H4 (cell line): ENCODE data around the gene ZBED3. TPM values are rescaled to one million over a fixed set of nuclear protein-coding genes. Genes with fewer than 3 reads are reported as not detected.

Experiments used
- DNase-seq: peaks from one replicate; pipeline ENCODE4 v3.0.0-alpha.2; 2015; ENCODE audit warnings: low spot score
- total RNA-seq: library from RNA; depleted of rRNA; stranded (reverse); fragments of >200 nt; shearing (Covaris generic); gene quantifications from 2 replicates; pipeline ENCODE4 v1.2.3, GENCODE V29; 2014

Gene ZBED3
- total RNA-seq, 1 experiment from 2014 or later: 1.3 TPM

DNA sequence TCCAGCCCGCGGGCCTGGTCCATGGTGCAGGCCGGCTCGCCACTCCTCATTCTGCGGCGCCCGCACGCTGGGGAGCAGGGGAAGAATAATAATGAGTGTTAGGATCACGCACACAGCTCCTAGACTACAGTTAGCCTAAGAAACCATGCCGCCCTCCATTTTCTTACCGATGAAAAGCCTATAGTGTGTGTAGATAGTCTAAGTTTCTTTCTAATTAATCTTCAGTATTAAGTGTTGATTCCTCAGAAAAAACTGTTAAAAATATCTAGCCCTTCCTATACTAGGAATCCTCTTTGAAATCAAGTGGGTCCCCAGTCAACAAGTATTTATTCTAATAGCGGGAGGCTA is 9.3 kb downstream of the ZBED3 start:
- no peak for DNase-seq

DNA sequence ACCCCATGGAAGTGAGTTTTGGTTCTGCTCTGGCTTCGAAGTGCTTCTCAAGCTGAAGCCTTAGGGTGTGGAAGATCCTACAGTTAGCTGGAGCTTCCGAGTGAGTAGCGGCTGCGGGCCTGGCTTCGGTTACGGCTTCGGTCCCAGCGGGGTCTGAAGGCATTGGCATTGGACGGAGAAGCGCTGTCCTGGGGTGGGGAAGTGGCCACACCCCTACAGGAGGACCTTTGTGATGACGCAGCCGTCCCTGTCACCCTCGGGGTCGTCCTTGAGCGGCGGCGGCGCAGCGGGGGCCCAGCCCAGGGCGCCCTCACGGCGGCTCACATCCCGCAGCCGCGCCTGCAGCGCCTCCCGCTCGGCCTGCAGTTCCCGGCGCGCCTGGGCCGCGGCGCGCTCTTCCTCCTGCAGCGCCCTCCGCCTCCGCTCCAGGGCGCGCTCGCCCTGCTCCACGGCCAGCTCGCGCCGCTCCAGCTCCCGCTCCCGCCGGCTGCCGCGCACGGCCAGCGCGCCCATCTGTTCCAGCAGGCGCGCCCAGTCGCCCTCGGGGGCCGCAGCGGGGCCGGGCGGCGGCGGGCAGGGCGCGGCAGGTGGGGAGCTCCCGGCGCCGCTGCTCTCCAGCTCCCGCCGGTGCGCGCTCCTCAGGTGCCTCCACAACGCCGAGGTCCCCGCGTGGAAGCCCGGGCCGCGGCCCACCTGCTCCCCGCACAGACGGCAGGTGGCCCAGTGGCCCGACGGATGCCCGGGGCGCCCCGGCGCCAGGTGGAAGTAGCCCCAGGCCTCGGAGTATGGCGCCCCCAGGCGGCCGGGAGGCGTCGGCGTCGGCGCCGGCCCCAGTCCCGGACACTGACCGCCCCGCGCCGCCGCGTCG is 9.9 kb downstream of the ZBED3 start:
- DNase-seq: no peak

DNA sequence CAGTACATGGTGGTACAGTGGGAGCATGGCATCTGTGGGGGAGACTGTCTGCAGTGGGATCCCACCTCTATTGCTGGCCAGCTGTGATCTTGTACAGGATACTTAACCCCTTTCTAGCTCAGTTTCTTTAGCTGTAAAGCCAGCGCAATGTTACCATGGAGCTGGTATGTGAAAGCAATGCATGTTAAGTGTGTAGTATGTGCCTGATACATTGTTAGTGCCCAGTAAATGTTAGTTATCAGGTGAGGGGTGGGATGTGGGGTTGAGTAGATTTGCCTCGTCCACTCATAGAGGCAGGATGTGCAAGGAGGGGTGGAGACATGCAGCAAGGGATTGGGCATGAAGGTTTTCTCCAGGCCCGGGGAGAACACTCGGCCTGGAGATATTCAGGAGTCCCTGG is 12.3 kb downstream of the ZBED3 start:
- DNase-seq: no peak

DNA sequence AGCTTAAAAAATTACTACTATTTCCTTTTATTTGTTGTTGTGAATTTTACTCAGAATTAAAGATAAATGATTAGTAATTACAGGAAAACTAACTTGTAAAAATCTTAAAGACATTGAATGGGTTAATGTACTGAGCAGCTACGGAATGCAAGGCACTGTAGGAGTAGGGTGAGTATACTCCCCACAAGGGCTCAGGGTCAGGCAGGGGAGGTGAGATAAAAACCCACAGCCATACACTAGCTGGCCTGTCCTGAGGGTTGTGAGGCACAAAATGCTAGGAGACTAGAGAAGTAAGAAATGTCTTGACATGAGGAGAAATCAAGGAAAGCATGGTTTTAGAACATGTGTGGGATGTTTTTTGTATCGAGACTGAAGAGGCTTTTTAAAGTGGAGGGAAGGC is 13.4 kb downstream of the ZBED3 start:
- no peak for DNase-seq

DNA sequence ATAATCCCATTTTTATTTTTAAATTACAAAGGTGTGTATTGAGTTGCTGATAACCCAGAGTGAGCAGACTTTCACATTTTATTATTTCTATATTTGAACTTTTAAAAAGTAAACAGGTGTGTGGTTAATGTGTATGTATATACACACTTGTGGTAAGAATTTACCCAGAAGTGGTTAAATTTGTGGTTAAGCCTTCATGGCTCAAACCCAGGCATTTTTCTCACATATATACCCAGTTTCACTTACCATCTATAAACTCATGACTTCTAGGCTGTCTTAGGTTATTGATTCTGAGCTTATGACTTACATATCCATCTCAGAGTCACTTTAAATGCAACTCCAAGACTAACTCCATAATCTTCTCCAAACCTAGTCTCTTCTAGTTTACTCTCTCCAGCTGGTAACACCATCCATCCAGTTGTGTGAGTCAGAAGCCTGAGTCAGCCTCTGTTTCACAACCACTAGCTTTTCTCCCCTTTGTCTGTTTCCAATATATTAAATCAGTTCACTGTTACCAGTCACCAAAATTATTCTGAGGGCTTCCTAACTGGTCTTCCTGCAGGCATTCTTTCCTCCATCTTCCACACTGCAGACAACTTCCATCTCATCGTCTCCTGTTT is 20.2 kb downstream of the ZBED3 start:
- no peak for DNase-seq

DNA sequence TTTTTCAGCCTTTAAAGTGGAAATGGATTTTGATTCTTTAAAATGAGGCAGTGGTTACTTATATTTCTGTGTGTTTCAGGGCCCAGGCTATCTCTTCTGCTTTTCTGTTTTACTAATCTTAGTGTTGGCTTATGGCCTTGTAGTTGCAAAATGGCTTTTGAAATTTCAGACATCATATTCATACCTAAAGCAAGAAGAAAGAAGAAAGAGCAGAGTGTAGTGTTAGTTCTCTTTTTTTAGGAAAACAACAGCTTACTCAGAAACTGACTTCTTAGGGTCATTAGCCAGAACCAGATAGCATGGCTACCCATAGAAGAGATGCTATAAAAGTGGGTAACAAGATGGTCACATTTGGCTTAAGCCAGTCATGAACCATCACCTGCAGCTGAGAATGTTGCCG is 20.9 kb downstream of the ZBED3 start:
- no peak for DNase-seq

DNA sequence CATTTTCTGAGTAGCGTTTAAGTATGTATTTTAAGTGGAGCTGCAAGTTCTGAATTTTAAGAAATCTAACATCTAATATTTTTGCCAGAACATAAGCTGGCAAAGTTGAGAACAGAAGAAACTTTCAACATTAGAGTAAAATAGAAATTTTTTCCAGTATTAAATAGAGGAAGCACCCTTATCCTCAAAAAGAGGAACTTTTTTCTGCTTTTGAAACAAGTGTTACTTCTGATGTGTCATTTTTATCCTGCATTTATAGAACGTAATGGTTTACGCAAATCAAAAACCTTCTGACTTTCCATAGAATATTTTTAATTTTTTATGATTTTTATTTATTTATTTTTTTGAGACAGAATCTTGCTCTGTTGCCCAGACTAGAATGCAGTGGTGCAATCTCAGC is 21.8 kb downstream of the ZBED3 start:
- no peak for DNase-seq

DNA sequence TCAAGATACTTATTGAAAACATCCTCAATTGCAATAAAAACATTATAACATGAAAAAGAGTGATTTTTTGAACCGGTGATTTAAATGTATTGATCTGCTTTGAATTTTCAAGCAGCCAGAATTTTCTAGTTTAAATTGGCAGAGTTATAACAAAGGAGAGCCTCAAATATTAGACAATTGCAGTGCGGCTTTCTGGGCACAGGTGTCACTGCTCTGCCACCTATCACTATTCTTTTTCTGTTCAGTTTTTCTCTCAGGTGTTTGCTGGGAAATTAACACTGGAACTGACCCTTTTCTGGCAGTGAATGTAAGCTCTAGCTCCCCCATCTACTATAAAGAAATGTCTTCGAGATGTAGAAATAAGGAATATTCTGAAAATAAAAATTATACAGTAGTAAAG is 23.0 kb downstream of the ZBED3 start:
- no peak for DNase-seq

DNA sequence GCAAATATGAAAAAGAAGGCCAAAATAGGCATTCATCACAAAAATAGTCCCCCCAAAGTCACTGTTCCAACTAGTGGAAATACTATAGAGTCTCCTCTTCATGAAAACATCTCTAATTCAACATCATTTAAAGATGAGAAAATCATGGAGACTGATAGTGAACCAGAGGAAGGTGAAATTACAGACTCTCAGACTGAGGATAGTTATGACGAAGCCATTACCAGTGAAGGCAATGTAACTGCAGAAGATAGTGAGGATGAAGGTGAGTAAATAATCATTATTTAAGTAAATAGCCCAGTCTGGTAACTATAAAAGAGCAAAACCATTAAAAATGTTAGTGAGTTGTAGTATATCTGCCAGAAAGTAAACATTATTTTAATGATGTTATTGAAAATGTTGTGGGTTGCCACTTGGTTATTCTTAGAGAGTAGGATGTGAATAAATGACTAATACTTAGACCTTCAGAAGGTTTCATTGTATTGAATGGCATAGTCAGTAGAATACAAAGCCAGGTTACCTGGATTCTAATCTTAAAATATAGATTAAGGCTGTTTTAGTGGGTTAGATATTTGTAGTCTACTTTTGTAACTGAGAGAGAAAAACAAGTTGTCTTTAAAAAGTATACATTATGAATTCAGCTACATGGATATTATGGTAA is 40.5 kb downstream of the ZBED3 start:
- DNase-seq: no peak

DNA sequence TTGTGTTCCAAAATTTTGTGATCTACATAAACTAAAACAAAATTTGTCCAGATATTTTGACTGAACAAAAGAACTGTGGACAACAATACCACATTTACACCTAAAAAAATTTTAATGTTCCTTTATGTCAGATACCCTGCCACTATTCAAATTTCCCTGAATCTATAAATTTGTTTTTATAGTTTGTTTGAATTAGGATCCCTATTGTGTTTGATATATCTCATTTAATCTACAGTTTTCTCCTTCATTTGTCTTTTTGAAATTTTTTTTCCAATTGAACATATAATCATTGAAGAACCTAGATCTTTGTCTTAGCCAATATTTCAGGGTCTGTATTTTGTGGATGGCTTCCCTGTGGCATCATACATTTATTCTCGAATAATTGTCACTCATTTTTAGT is 51.1 kb downstream of the ZBED3 start:
- DNase-seq: no peak

DNA sequence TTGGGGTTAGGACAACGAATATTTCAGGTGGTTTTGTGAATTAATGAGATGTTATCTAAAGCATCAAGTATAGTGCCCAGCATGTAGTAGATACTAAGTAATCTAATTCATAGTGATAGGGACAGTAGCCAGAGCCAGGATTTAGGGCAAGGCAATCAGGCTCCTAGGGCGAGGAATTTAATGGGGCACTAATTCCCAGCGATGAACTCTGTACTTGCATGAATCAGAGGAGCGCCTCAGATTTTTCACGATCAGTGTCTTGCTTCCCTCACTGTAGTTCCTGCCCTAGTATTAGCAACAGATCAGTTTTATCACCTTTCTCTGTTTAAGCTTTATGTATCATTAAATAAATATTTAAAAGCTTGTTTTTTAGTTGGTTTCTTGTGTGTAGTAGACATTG is 53.7 kb downstream of the ZBED3 start:
- no peak for DNase-seq

DNA sequence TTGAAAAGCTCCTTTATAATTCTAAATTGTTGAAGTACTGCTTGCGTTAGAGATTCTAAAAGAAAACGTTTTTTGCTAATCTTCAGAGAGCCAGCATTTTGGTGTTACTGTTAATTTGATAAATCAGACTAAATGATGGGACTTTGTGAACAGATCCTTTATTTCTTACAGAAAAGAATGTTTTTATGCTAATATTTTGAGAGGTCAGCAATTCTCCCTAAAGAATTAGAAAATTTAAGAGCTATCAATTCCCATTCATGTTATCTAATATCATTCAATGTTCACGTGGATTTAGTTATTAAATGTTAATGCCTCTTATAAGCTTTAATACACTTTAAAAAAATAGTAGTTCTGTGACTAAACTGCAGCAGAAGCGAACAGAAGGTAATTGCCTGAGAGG is 54.5 kb downstream of the ZBED3 start:
- no peak for DNase-seq

DNA sequence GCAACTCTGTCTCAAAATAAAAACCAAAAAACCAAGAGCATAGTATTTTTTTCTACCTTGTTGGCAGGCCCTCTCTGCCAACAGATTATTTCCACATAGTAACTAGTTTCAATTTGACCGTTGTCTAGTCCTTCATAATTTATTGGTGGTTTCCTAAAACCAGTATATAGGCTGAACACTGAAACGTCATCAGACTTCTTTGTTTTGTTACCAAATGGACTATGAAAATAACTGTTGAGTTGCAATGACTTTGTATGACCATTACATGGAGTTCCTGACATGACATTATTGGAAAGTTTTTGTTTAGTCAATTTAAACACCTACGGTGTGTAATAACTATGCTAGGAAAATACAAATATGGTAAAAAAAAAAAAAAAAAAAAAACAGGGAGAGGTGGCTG is 55.2 kb downstream of the ZBED3 start:
- no peak for DNase-seq

DNA sequence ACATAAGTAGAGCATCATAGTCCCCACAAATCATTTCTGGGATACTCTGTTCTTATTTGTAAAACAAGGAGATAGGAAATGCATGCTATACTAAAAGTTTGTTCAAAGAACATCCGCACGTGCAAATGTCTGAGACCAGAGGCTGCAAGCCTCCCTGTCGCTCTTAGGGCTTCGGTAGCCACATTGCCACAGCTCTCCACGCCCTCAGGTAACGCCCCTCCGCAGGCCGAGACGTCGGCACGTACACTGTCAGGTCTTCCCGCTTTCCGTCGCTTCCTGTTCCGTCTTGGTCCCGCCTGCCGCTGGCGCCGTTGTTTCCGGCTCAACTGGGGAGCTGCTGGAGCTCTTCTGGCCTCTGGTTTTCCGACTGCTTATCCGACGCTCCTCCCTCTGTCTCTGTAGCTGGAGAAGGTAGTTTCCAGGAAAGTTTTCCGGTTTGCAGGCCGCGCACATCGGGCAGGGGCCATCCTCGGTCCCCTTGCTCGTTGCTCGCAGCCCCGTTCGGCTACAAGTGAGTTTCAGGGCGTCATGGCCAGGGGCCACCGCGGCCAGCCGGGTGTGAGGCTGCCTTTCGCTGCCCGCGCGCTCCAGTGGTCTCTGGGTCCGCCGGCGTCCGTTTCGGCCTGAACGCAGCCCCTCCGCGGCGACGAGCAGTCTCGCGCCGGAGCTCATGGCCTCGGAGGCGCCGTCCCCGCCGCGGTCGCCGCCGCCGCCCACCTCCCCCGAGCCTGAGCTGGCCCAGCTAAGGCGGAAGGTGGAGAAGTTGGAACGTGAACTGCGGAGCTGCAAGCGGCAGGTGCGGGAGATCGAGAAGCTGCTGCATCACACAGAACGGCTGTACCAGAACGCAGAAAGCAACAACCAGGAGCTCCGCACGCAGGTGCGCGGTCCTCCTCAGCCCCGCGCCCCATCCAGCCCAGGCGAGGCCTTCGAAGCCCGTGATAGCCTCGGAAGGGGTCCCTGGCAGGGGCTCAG is 56.7 kb downstream of the ZBED3 start, which contains the start of gene AGGF1:
Gene AGGF1 (plus strand): TSS at position 308 of the 975 bp plus-strand sequence. CDS start 363 bp downstream, at position 671.
- peak; percentile 94 for DNase-seq

DNA sequence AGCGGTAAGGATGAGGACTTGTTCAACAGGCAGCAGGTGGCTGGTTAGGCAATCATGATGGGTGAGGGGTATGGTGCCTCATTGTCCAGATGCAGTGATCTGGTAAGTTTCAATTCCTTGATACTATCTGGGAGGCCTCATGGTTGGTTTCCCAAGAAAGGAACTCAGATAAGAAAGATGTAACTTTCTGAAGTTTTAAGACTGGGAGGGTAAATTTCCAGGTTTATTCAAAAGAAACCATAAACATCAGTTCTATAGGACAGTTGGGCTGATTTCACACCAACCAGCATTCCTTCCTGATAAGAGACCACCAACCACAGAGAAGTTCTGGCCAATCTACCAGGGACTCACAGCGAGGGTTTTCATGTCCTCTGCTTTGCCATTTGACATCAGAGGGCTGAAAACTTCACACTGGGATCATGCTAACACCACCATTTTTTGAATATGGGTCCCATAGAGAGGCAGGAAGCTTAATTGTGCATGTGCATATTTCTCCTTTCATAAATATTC is 57.7 kb downstream of the ZBED3 start:
- no peak for DNase-seq

DNA sequence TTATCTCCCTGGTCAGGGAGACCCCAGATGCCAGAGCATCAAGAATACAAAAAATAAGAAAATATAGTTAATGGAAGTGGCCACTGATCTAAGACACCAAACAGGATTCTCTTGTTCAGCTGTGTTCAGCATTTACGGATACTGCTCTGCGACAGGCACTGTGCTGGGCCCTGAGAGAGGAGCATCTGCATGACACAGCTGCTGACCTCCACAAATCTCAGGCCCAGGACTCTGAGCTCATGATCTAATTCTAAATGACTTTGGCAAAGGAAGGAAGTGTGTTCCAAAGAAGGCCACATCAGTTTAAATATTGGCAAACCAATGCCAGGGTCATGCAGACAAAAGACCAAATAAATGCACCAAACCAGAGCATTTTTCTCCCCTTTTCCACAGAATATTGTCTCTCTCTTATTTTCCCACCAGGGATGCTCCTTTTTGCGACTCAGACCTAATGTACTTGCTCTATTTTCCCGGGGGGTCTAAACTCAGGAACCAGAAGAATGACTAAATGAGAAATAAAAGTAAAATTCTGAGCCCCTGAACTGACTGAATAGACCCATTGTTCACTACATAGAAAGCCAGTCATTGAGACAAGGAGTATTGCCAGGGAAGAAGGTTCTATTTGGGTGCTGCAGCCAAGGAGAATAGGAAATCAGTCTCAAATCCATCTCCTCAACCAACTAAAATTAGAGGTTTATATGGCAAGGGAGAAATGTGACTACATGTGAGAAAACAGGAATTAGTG is 58.3 kb downstream of the ZBED3 start:
- DNase-seq: no peak

DNA sequence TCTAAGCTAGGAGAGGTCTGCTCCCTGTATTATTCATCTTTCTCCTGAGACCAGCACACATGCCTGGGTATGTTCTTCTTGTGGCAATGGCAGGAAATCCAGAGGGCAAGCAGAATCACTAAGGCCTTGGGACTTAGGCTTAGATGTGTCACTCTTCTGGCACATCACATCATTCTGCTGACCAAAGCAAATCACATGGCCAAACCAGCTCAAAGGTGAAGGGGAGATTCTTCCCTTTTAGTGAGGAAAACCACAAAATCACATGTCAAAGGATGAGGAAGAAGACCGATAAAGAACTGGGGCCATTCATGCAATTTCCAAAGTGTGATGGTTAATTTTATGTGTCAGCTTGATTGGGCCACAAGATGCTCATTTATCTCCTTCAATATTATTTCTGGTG is 62.6 kb downstream of the ZBED3 start:
- no peak for DNase-seq

DNA sequence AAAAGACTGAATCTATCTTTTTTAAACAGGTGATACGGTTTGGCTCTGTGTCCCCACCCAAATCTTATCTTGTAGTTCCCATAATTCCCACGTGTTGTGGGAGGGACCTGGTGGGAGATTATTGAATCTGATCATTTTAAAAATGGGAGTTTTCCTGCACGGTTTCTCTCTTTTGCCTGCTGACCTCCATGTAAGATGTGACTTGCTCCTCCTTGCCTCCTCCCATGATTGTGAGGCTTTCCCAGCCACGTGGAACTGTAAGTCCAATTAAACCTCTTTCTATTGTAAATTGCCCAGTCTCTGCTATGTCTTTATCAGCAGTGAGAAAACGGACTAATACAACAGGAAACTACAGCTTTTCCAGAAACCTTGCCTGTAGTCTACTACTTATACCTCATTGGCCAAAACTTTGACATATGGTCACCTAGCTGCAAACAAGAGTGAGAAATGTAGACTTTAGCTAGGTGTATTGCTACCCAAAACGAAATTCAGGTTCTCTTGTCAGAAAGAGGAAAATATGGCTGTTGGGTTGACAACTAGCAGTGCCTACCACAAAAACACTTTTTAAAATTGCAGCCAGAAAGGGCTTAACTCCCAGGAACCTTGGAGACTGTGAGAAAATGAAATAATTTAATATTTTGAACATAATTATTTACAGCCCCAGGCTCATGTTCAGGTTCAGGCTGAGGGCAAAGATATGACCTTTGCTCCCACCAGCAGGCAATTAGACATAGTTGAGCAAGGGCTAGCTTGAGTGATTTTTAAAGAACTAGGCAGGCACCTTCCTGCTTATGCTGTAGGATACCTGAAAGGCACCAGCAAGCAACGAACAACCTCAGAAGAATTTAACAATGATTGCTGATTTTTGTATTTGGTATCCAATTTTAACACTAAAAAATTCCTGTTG is 64.3 kb downstream of the ZBED3 start:
- DNase-seq: no peak
